Ishikawa (cell line): ENCODE results near the gene SPSB4.

Experiments used
- CEBPB ChIP-seq: IDR thresholded peaks from 2 replicates; pipeline ENCODE4 v1.6.1; 2012
- CREB1 ChIP-seq: IDR thresholded peaks from 2 replicates; pipeline ENCODE4 v1.6.1; 2012; ENCODE audit warnings: low read depth
- EGR1 ChIP-seq: IDR thresholded peaks from 2 replicates; pipeline ENCODE4 v1.6.1; 2012
- EP300 ChIP-seq: IDR thresholded peaks from 2 replicates; pipeline ENCODE4 v1.6.1; 2012; ENCODE audit warnings: borderline replicate concordance
- MAX ChIP-seq: IDR thresholded peaks from 2 replicates; pipeline ENCODE4 v1.6.1; 2012
- RAD21 ChIP-seq: IDR thresholded peaks from 2 replicates; pipeline ENCODE4 v1.6.1; 2012; ENCODE audit warnings: low read depth
- TAF1 ChIP-seq: IDR thresholded peaks from 2 replicates; pipeline ENCODE4 v1.6.1; 2012; ENCODE audit warnings: low read depth, mild to moderate bottlenecking
- TEAD4 ChIP-seq: IDR thresholded peaks from 2 replicates; pipeline ENCODE4 v1.6.1; 2012
- YY1 ChIP-seq: IDR thresholded peaks from 2 replicates; pipeline ENCODE4 v1.6.1; 2012; ENCODE audit warnings: low read depth

- TF ChIP-seq EGR1, result no peak
- TF ChIP-seq TAF1, result no peak
- no peak for TF ChIP-seq CREB1
- no peak for TF ChIP-seq RAD21
- no peak for TF ChIP-seq CEBPB
- TF ChIP-seq YY1, result no peak
- no peak for TF ChIP-seq EP300
- TF ChIP-seq TEAD4, result no peak
- no peak for TF ChIP-seq MAX
Measured at GRCh38 chr3:141055136-141055535, 4.0 kb downstream of the SPSB4 start.
